ENCODE results near the gene SSH2.

Gene SSH2

DNA sequence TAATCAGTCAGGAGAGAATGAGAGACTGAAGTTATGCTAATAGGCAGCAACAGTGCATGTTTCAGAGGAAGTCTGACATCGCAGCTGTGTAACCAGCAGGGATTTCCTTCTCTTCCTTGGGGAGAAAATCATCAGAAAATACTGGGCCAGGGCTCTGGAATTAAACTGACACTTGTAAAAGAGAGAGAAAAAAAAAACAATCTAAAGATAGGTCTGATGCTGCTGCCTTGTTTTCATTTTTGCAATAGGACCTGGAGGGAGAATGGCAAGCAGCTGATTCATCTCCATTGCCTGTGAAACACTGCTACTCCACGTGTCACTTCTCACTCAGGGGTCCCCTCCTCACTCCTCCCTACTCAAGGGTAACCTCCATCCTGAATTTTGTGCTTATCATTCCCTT, 289.6 kb downstream of the SSH2 start:
- Mint-ChIP-seq H3K4me3 (no peak overlapping the region), H3K9me3 (no peaks in the 10 kb centered on the region), H3K27me3 (no peaks in the 10 kb centered on the region), H3K36me3 (ENCODE audit: low read depth) (peaks cover 59% of the 10 kb centered on the region), H3K4me1 (ENCODE audit: low read depth) (peaks cover 36% of the 10 kb centered on the region), H3K27ac (no peak overlapping the region)
- intact Hi-C loops (cut with micrococcal nuclease) = no loop called here

DNA sequence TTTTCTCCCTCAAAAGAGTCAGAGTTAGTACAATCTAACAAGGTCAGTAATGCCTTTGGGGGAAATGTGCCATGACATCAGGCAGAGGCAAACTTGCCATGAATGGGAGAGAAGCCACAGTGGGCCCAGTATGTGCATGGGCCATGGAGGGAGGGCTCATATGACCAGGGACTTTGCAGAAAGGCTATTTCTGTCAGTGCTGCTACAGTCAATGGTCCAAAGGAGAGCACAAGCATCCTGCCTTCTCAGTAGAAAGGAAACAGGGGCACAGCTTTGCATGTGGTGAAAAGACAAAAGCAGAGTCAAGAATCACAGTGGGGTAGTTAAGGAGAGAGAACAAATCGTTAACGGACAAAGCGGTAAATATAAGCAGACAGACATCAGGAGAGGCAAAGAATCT, 296.1 kb downstream of the SSH2 start:
- Mint-ChIP-seq H3K27ac (no peak overlapping the region), H3K9me3 (no peaks in the 10 kb centered on the region), H3K27me3 (no peaks in the 10 kb centered on the region), H3K4me1 (ENCODE audit: low read depth) (peaks cover 2% of the 10 kb centered on the region), H3K36me3 (ENCODE audit: low read depth) (peaks cover 83% of the 10 kb centered on the region), H3K4me3 (no peak overlapping the region)
- intact Hi-C loops (cut with micrococcal nuclease) = no loop called here

DNA sequence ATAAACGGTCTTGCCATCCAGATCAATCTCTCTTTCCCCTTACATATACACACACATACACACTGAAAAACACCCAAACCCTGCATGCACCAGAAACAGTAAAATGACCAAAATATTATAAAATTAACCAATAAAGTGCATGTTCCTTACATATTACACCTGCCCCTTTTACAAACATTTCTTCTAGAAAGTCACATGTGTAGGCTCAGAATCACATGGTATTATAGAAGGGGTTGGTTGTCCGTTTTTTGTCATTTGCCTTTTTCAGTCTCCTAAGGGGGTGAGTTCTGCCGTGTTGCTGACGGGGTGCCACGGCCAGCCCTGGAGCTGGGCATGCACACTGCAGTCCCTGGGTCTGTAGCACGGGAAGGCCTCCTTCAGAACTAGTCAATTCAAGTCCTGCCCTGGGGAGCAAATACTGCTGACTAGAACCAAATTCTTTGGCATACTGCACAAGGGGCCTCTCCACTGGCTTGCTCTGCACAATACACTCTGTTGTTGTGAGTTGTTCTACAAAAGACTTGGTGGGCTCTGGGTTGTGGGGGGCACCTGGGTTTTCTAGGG, 299.3 kb downstream of the SSH2 start:
- Mint-ChIP-seq H3K27me3 (no peaks in the 10 kb centered on the region), H3K36me3 (ENCODE audit: low read depth) (peaks cover 82% of the 10 kb centered on the region), H3K4me1 (ENCODE audit: low read depth) (peaks cover 23% of the 10 kb centered on the region), H3K9me3 (no peaks in the 10 kb centered on the region), H3K27ac (no peak overlapping the region), H3K4me3 (no peak overlapping the region)
- intact Hi-C loops (cut with micrococcal nuclease) = no loop called here

DNA sequence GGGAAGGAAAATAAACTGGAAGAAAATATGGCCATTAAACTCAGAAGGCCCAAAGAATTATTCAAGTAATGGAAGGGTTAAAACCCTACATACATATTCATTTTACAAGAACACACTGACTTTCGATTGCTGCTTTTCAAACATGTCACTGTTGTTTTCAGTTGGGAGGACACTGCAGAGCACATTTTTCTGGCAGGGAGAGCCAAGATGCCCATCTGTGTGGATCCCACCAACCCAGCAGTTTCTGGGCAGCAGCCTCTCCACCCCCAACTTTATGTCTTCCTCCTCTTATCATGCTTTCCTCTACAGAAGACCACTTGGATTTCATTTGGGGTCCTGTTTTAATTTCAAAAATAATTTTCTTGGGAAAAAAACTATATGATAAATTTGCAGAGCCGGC, 300.2 kb downstream of the SSH2 start:
- H3K36me3 Mint-ChIP-seq (ENCODE audit: low read depth) = peaks cover 79% of the 10 kb centered on the region
- H3K9me3 Mint-ChIP-seq = no peaks in the 10 kb centered on the region
- H3K4me1 Mint-ChIP-seq (ENCODE audit: low read depth) = peaks cover 26% of the 10 kb centered on the region
- no peaks in the 10 kb centered on the region for H3K27me3 Mint-ChIP-seq
- H3K27ac Mint-ChIP-seq = no peak overlapping the region
- intact Hi-C loops (cut with micrococcal nuclease) = no loop called here
- H3K4me3 Mint-ChIP-seq = no peak overlapping the region

DNA sequence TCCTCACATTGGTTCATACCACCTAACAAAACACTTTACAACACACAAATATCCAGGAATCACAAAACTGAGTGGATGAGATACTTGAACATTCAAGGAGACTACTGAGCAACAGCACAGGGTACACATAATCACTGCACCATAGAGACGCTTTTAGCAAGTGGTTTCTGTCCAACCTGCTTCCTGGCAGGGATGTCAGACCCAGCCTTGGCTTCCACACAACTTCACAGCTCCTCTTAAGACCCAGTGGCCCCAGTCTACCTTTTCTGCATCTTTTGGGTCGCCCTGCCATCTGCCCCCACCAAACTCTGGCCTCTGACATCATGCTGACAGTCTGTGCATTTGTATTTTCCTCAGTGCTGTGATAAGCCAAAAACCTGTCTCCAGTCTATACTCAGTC, 301.4 kb downstream of the SSH2 start:
- intact Hi-C loops (cut with micrococcal nuclease) = no loop called here
- H3K27ac Mint-ChIP-seq = no peak overlapping the region
- peaks cover 7% of the 10 kb centered on the region for H3K27me3 Mint-ChIP-seq
- peaks cover 67% of the 10 kb centered on the region for H3K36me3 Mint-ChIP-seq (ENCODE audit: low read depth)
- H3K9me3 Mint-ChIP-seq = no peaks in the 10 kb centered on the region
- H3K4me1 Mint-ChIP-seq (ENCODE audit: low read depth) = peaks cover 26% of the 10 kb centered on the region
- no peak overlapping the region for H3K4me3 Mint-ChIP-seq

DNA sequence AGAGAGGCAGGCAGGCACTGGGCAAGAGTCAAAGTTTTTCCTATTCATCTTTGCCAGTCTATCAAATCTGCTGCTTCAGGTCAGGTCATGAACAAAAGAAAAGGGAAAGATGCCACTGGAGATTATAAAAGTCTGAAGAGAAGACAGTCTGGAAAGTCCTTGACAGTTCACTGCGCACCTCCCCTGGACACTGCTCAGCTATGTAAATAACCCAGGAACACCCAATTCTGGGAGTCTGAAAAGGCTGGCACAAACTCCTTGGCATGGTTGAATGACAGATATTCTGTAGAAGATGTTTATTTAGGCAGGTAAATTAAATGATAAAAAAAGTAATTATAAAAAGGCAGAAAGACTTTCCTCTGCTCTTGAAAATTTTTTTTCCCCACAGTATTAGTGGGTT, 302.1 kb downstream of the SSH2 start:
- Mint-ChIP-seq H3K36me3 (ENCODE audit: low read depth) (peaks cover 65% of the 10 kb centered on the region), H3K4me1 (ENCODE audit: low read depth) (peaks cover 33% of the 10 kb centered on the region), H3K4me3 (no peak overlapping the region), H3K27me3 (peaks cover 14% of the 10 kb centered on the region), H3K9me3 (no peaks in the 10 kb centered on the region), H3K27ac (no peak overlapping the region)
- intact Hi-C loops (cut with micrococcal nuclease) = no loop called here

DNA sequence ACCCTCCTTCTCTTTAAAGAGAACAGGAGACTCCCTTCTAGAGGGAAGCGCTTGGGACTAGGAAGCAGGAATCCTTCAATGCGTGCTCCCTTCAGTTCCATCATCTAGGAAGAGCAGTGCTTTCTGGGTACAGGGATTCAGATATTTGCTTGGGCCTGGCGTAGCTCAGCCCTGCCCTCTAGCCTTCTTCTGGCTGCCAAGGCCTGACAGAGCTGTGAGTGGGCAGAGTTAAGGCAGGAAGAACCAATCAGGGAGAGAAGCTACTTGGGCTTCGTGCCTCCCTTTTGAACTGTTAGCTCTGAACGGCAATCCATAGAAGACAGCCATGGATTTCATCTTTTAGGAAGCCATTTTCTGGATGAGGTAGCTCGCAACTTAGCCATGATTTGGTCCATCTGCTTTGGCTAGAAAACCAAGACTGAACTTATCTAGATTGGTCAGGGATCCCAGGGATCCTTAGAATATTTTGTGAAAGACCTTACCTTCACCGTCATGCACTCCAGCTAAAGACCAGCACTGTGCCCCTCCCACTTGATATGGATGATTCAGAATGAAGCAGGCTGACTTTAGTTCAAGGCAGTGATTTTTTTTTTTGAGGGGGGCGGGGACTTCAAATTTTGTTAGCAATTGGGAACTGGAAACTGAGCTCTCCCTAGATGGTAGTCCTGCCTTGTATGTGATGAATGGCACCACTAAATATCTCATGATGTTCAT, 304.8 kb downstream of the SSH2 start:
- H3K4me3 Mint-ChIP-seq = no peak overlapping the region
- no peaks in the 10 kb centered on the region for H3K9me3 Mint-ChIP-seq
- H3K36me3 Mint-ChIP-seq (ENCODE audit: low read depth) = peaks cover 38% of the 10 kb centered on the region
- H3K27me3 Mint-ChIP-seq = peaks cover 42% of the 10 kb centered on the region
- H3K4me1 Mint-ChIP-seq (ENCODE audit: low read depth) = peaks cover 42% of the 10 kb centered on the region
- H3K27ac Mint-ChIP-seq = no peak overlapping the region
- intact Hi-C loops (cut with micrococcal nuclease) = no loop called here

DNA sequence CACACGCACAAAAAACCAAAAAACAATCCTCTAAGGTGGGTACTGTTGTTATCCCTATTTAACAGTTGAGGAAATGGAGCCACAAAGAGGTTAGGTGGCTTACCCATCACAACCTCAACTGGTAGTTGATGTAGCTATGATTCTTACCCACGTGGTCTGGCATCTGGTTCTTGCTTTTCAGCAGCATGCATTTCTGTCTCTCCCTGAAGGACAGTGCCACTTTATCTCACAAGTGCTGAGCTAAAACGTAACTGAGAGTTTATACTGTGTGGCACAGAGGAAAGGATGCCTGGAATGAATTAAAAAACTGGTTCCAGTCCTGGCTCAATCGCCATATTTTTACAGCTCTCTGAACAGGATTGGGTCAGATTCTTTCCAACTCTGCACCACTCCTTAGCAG, 305.4 kb downstream of the SSH2 start:
- intact Hi-C loops (cut with micrococcal nuclease) = no loop called here
- no peak overlapping the region for H3K27ac Mint-ChIP-seq
- peaks cover 33% of the 10 kb centered on the region for H3K36me3 Mint-ChIP-seq (ENCODE audit: low read depth)
- H3K4me3 Mint-ChIP-seq = no peak overlapping the region
- H3K4me1 Mint-ChIP-seq (ENCODE audit: low read depth) = peaks cover 42% of the 10 kb centered on the region
- H3K9me3 Mint-ChIP-seq = no peaks in the 10 kb centered on the region
- H3K27me3 Mint-ChIP-seq = peaks cover 47% of the 10 kb centered on the region

DNA sequence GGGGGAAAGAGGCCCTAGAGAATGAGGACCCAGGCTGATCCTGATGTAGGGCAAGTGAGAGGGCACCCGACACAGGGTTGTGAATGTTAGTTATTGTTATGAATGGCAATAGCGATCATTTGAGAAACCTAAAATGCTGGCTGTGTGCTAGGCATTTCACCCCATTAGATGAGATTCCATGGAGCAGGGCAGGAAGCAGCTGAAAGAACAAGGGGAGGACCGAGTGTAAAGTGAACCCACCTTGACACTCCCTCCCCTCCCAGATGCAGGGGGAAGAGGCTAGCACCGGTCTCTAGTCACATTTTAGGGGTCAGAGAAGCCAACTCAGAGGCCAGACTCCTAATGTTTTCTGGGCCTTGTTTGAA, 306.8 kb downstream of the SSH2 start:
- Mint-ChIP-seq H3K27me3 (peaks cover 60% of the 10 kb centered on the region), H3K27ac (no peak overlapping the region), H3K9me3 (no peaks in the 10 kb centered on the region), H3K4me3 (peak overlapping the region; percentile 72), H3K4me1 (ENCODE audit: low read depth) (peaks cover 38% of the 10 kb centered on the region), H3K36me3 (ENCODE audit: low read depth) (peaks cover 22% of the 10 kb centered on the region)
- intact Hi-C loops (cut with micrococcal nuclease) = no loop called here

DNA sequence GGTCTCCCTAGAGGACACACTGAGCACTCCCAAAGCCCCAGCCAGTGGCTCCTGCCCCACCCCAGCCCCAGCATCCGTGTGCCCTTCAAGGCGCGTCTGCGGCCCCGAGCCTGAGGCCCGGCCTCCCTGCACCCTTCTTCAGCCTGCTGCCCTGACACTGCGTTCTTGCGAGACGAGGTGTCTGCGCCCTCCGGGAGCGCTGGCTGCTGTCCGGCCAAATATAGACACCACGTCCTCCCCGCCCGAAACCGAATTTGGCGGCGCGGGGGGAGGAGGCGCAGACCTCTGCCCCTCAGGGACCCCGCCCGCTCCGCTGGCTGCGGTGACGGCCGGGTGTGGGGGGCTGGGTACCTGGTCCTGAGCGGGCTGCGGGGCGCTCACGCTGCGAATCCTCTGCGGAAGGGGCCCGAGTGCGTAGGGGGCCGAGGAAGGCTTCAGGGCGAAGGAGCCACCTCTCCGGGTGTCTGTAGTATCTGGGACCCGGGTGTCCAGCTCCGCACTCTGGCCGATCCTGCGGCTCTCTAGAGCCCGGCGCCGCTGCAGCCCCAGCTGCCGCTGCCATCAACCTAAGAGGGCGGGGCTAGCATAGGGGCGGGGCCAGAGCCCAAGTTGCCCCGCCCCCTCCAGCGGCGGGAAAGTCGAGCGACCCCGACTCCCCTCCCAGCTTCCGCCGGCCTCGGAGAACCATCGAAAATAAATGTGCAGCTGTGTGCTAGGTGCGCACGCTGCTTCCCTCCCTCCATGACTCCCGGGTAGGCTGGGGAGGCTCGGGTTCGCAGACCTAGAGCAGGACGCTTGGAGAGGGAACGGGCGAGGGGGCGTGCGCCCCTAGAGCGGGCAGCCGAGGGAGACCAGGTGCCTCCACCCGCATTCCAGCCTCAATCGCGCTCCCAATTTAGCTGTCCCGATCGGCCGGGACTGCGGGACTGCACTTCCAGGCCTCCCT, 307.4 kb downstream of the SSH2 start, which contains the start of gene CORO6:
TSS of gene CORO6 (minus strand) at position 576 of the 946 bp plus-strand sequence. CDS start 1,491 bp downstream, outside the sequence.
- H3K4me3 Mint-ChIP-seq = peak within 1 kb of the TSS; percentile 72
- H3K27me3 Mint-ChIP-seq = peaks cover 64% of the 10 kb centered on the region
- intact Hi-C loops (cut with micrococcal nuclease) = no loop called here
- H3K4me1 Mint-ChIP-seq (ENCODE audit: low read depth) = peaks cover 39% of the 10 kb centered on the region
- no peaks in the 10 kb centered on the region for H3K9me3 Mint-ChIP-seq
- H3K36me3 Mint-ChIP-seq (ENCODE audit: low read depth) = peaks cover 22% of the 10 kb centered on the region
- no peak within 1 kb of the TSS for H3K27ac Mint-ChIP-seq

DNA sequence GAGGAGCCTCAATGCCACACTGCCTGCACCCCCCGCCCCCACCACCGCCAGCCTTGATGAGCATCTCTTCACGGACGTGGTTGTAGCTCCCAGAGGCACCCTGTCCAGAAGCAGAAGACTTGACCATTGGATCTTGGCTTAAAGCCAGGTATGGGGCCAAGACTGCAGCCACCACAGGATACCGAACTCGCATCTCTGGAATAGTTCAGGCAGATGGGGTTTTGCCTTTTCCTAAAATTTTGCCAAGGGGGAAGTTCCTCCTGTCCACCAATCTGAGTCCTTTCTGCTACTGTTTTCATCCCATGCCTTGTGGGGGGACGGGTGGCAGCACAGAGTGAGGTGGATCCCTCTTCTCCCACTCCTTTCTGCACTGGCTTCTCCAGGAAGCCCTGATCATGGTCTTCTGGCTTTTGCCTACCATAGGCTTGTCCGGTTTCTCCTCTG, 308.3 kb downstream of the SSH2 start:
- Mint-ChIP-seq H3K4me1 (ENCODE audit: low read depth) (peaks cover 41% of the 10 kb centered on the region), H3K4me3 (peak overlapping the region; percentile 72), H3K27ac (no peak overlapping the region), H3K27me3 (peaks cover 73% of the 10 kb centered on the region), H3K9me3 (no peaks in the 10 kb centered on the region), H3K36me3 (ENCODE audit: low read depth) (peaks cover 16% of the 10 kb centered on the region)
- intact Hi-C loops (cut with micrococcal nuclease) = no loop called here

DNA sequence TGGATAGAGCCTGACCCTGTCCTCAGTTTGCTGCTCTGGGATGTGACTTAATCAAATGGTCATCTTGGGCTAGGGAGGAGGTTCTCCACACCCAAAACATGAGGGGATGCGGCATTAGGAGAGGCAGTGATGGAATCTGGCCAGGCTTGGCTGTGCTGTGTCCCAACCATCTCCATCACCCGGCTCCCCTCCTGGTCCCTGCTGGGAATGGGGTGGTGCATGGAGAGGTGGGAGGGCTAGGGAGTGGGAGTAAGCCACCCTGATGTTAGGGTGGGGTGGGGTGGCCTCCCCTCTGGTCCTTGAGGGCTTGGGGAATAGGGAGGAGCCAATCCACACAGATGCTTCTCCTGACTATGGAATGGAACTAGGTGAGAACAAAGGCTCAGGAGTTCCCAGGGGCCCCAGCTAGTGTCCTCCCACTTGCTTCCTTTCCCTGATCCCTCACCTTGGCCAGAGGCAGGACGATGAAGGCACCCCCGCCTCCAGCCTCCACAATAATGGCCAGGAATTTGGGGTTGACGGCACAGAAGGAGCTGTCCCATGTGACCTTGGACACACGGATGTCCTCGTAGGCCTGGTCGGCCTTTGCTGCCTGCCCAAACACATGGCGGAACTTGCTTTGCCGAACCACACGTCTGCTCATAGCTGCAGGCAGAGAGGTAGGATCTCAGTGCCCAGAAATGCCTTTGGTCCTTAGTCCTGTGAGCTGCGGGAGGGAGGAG, 309.1 kb downstream of the SSH2 start:
- H3K27me3 Mint-ChIP-seq = peaks cover 81% of the 10 kb centered on the region
- no peak overlapping the region for H3K4me3 Mint-ChIP-seq
- peaks cover 8% of the 10 kb centered on the region for H3K36me3 Mint-ChIP-seq (ENCODE audit: low read depth)
- H3K9me3 Mint-ChIP-seq = no peaks in the 10 kb centered on the region
- intact Hi-C loops (cut with micrococcal nuclease) = no loop called here
- no peak overlapping the region for H3K27ac Mint-ChIP-seq
- H3K4me1 Mint-ChIP-seq (ENCODE audit: low read depth) = peaks cover 49% of the 10 kb centered on the region

DNA sequence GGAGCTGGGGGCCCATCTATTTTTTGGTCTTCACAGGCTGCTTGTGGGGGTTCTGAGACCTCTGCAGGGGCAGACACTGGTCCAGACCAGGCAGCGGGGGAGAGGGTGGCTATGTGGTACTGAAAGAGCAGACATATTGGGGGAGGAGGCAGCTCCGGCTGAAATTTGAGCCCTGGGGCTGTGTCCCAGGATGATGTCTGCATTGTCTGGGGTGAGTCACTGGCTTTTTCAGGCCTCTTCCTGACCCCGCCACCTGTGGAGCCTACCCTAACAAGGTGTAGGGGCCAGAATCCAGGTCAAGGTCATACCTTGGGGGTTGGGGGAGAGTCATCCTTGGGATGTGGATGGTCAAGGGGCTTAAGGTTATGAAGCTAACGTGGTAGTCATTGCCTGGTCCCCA, 309.8 kb downstream of the SSH2 start:
- intact Hi-C loops (cut with micrococcal nuclease) = no loop called here

More for the DNA sequence above, 309.8 kb downstream of the SSH2 start:
- no peaks in the 10 kb centered on the region for H3K9me3 Mint-ChIP-seq
- H3K27ac Mint-ChIP-seq = no peak overlapping the region
- H3K4me3 Mint-ChIP-seq = no peak overlapping the region
- H3K27me3 Mint-ChIP-seq = peaks cover 86% of the 10 kb centered on the region
- peaks cover 50% of the 10 kb centered on the region for H3K4me1 Mint-ChIP-seq (ENCODE audit: low read depth)
- H3K36me3 Mint-ChIP-seq (ENCODE audit: low read depth) = peaks cover 1% of the 10 kb centered on the region
